ENCODE results near the gene TGM1.

TGM1 gene

GRCh38 chr14:24271134-24271833, 8.3 kb upstream of the TGM1 start, which contains the start of gene RABGGTA:
TSS of gene RABGGTA (minus strand) at chr14:24271597. CDS start at chr14:24271115, 482 bp downstream.
- peak; percentile 82 for DNase-seq (ENCODE audit: low read depth)

- no peak for DNase-seq (ENCODE audit: low read depth)
Measured at GRCh38 chr14:24270537-24271133, 7.7 kb upstream of the TGM1 start.

GRCh38 chr14:24269910-24270536, 7.0 kb upstream of the TGM1 start:
- DNase-seq (ENCODE audit: low read depth) = no peak

- no peak for DNase-seq (ENCODE audit: low read depth)
Measured at GRCh38 chr14:24269368-24269767, 6.4 kb upstream of the TGM1 start.

GRCh38 chr14:24268225-24268624, 5.2 kb upstream of the TGM1 start:
- no peak for DNase-seq (ENCODE audit: low read depth)

- DNase-seq (ENCODE audit: low read depth) = no peak
Measured at GRCh38 chr14:24267516-24267915, 4.5 kb upstream of the TGM1 start.

- no peak for DNase-seq (ENCODE audit: low read depth)
Measured at GRCh38 chr14:24266344-24267244, 3.6 kb upstream of the TGM1 start.

- DNase-seq (ENCODE audit: low read depth) = no peak
Measured at GRCh38 chr14:24264298-24264697, 1.3 kb upstream of the TGM1 start.

GRCh38 chr14:24263848-24264247, 871 bp upstream of the TGM1 start:
- no peak for DNase-seq (ENCODE audit: low read depth)

- no peak for DNase-seq (ENCODE audit: low read depth)
Measured at GRCh38 chr14:24261969-24262327, 1.0 kb downstream of the TGM1 start.

- DNase-seq (ENCODE audit: low read depth) = no peak
Measured at GRCh38 chr14:24261256-24261968, 1.6 kb downstream of the TGM1 start.

- no peak for DNase-seq (ENCODE audit: low read depth)
Measured at GRCh38 chr14:24260780-24261157, 2.2 kb downstream of the TGM1 start.

- no peak for DNase-seq (ENCODE audit: low read depth)
Measured at GRCh38 chr14:24260026-24260779, 2.8 kb downstream of the TGM1 start.

- peak; percentile 73 for DNase-seq (ENCODE audit: low read depth)
Measured at GRCh38 chr14:24259282-24260025, 3.5 kb downstream of the TGM1 start.

- no peak for DNase-seq (ENCODE audit: low read depth)
Measured at GRCh38 chr14:24258548-24259265, 4.3 kb downstream of the TGM1 start.

GRCh38 chr14:24258119-24258518, 4.9 kb downstream of the TGM1 start:
- no peak for DNase-seq (ENCODE audit: low read depth)

GRCh38 chr14:24256960-24257359, 6.0 kb downstream of the TGM1 start:
- no peak for DNase-seq (ENCODE audit: low read depth)

- no peak for DNase-seq (ENCODE audit: low read depth)
Measured at GRCh38 chr14:24255931-24256711, 6.9 kb downstream of the TGM1 start.

- no peak for DNase-seq (ENCODE audit: low read depth)
Measured at GRCh38 chr14:24255438-24255837, 7.5 kb downstream of the TGM1 start.

Data from EH (cell line).